ENCODE data around the gene ANKUB1.
"Not testable (repeated sequence)": the region's sequence is repeated elsewhere in the genome, so short reads cannot be mapped to it uniquely, and the experiment has no call there.

Gene ANKUB1

GRCh38 chr3:149792452-149793270 is at the start of gene ANKUB1:
Gene ANKUB1 (minus strand): TSS chr3:149792554. CDS start chr3:149792366, 188 bp downstream.
- no peak for TF ChIP-seq CTCF (IDR thresholded peaks at IDR 0.05; ENCODE audit: insufficient read depth, low read length, poor library complexity, severe bottlenecking)
- Histone ChIP-seq H3K27me3 (replicated peaks; ENCODE audit: control insufficient read depth, insufficient read depth, low read length) (no peaks in the 10 kb centered on the region), H3K36me3 (ENCODE audit: control insufficient read depth, insufficient read depth, low read length) (no peaks in the 10 kb centered on the region), H3K4me3 (replicated peaks; ENCODE audit: low read depth, low read length) (no peak within 1 kb of the TSS)
- no peak for DNase-seq (ENCODE audit: extremely low read depth, insufficient read length)

- no peak for DNase-seq (ENCODE audit: extremely low read depth, insufficient read length)
- no peaks in the 10 kb centered on the region for H3K27me3 ChIP-seq (replicated peaks; ENCODE audit: control insufficient read depth, insufficient read depth, low read length)
- H3K36me3 ChIP-seq (ENCODE audit: control insufficient read depth, insufficient read depth, low read length) = no peaks in the 10 kb centered on the region
- TF ChIP-seq CTCF (IDR thresholded peaks at IDR 0.05; ENCODE audit: insufficient read depth, low read length, poor library complexity, severe bottlenecking) = no peak
- no peak overlapping the region for H3K4me3 ChIP-seq (replicated peaks; ENCODE audit: low read depth, low read length)
Measured at GRCh38 chr3:149839896-149840295, 47.5 kb upstream of the ANKUB1 start.

- not testable (repeated sequence) for H3K4me3 ChIP-seq (replicated peaks; ENCODE audit: low read depth, low read length); H3K27me3 ChIP-seq (replicated peaks; ENCODE audit: control insufficient read depth, insufficient read depth, low read length); DNase-seq (ENCODE audit: extremely low read depth, insufficient read length); H3K36me3 ChIP-seq (ENCODE audit: control insufficient read depth, insufficient read depth, low read length)
Measured at GRCh38 chr3:149839469-149839868, 47.1 kb upstream of the ANKUB1 start.

- H3K36me3 ChIP-seq (ENCODE audit: control insufficient read depth, insufficient read depth, low read length); H3K27me3 ChIP-seq (replicated peaks; ENCODE audit: control insufficient read depth, insufficient read depth, low read length); H3K4me3 ChIP-seq (replicated peaks; ENCODE audit: low read depth, low read length); DNase-seq (ENCODE audit: extremely low read depth, insufficient read length): not testable (repeated sequence)
Measured at GRCh38 chr3:149838491-149838890, 46.1 kb upstream of the ANKUB1 start.

- DNase-seq (ENCODE audit: extremely low read depth, insufficient read length) = no peak
- no peak for TF ChIP-seq CTCF (IDR thresholded peaks at IDR 0.05; ENCODE audit: insufficient read depth, low read length, poor library complexity, severe bottlenecking)
- no peaks in the 10 kb centered on the region for H3K27me3 ChIP-seq (replicated peaks; ENCODE audit: control insufficient read depth, insufficient read depth, low read length)
- H3K36me3 ChIP-seq (ENCODE audit: control insufficient read depth, insufficient read depth, low read length) = no peaks in the 10 kb centered on the region
- no peak overlapping the region for H3K4me3 ChIP-seq (replicated peaks; ENCODE audit: low read depth, low read length)
Measured at GRCh38 chr3:149833241-149833640, 40.9 kb upstream of the ANKUB1 start.

- no peaks in the 10 kb centered on the region for H3K36me3 ChIP-seq (ENCODE audit: control insufficient read depth, insufficient read depth, low read length)
- H3K4me3 ChIP-seq (replicated peaks; ENCODE audit: low read depth, low read length) = no peak overlapping the region
- TF ChIP-seq CTCF (IDR thresholded peaks at IDR 0.05; ENCODE audit: insufficient read depth, low read length, poor library complexity, severe bottlenecking) = no peak
- H3K27me3 ChIP-seq (replicated peaks; ENCODE audit: control insufficient read depth, insufficient read depth, low read length) = no peaks in the 10 kb centered on the region
- DNase-seq (ENCODE audit: extremely low read depth, insufficient read length) = no peak
Measured at GRCh38 chr3:149832086-149832485, 39.7 kb upstream of the ANKUB1 start.

- H3K4me3 ChIP-seq (replicated peaks; ENCODE audit: low read depth, low read length) = no peak overlapping the region
- no peak for TF ChIP-seq CTCF (IDR thresholded peaks at IDR 0.05; ENCODE audit: insufficient read depth, low read length, poor library complexity, severe bottlenecking)
- no peaks in the 10 kb centered on the region for H3K27me3 ChIP-seq (replicated peaks; ENCODE audit: control insufficient read depth, insufficient read depth, low read length)
- no peak for DNase-seq (ENCODE audit: extremely low read depth, insufficient read length)
- H3K36me3 ChIP-seq (ENCODE audit: control insufficient read depth, insufficient read depth, low read length) = no peaks in the 10 kb centered on the region
Measured at GRCh38 chr3:149831321-149831720, 39.0 kb upstream of the ANKUB1 start.

Data from GM06990 (cell line).